SU-DHL-6 (cell line): ENCODE measurements around the gene EXOC6B.

ENCODE experiments used
- CTCF ChIP-seq: fragments of 200-600 bp; sonication (generic); IDR thresholded peaks from one replicate; pipeline ENCODE4 v1.5.1; 2017; ENCODE audit warnings: antibody characterized with exemption, mild to moderate bottlenecking, low read length, moderate library complexity; ENCODE audit not compliant: insufficient read depth, poor library complexity, severe bottlenecking
- EZH2phosphoT487 ChIP-seq: fragments of 200-600 bp; sonication (generic), shearing (Covaris generic); conservative IDR thresholded peaks from 2 replicates; pipeline ENCODE4 v1.6.1; 2018; ENCODE audit warnings: mild to moderate bottlenecking, antibody characterized with exemption, low read length, moderate library complexity, mixed read lengths

- TF ChIP-seq CTCF (no peak), EZH2phosphoT487 (no peak)
Observed at GRCh38 chr2:72162574-72162973, 663.3 kb downstream of the EXOC6B start.
